ENCODE measurements around the gene PNPLA7.

Gene PNPLA7

GRCh38 chr9:137437691-137438590 lies 112.3 kb downstream of the PNPLA7 start:
- ATAC-seq (ENCODE audit: insufficient read depth, low read depth): no peak
- no peak overlapping the region for H3K4me2 ChIP-seq (ENCODE audit: insufficient read depth, low read length)
- DNase-seq: no peak
- no peaks in the 10 kb centered on the region for H3K9me3 ChIP-seq (ENCODE audit: insufficient read depth, low read length, severe bottlenecking)
- no peak overlapping the region for H3K9ac ChIP-seq (ENCODE audit: low read depth, low read length)
- H3K4me3 ChIP-seq (ENCODE audit: low read depth in 1 of 2, low read length in 2 of 2): no peak overlapping the region
- H3K4me1 ChIP-seq (ENCODE audit: insufficient read depth, low read length): no peaks in the 10 kb centered on the region
- H3K79me2 ChIP-seq (ENCODE audit: insufficient read depth, low read length): no peaks in the 10 kb centered on the region
- H3K27me3 ChIP-seq (ENCODE audit: insufficient read depth, low read length, poor library complexity): no peaks in the 10 kb centered on the region
- H3K27ac ChIP-seq (ENCODE audit: low read length): no peak overlapping the region
- H3K36me3 ChIP-seq (ENCODE audit: insufficient read depth, low read length): no peaks in the 10 kb centered on the region
- H4K20me1 ChIP-seq (ENCODE audit: insufficient read depth, low read length): peaks cover 7% of the 10 kb centered on the region; the same call in 1 of the 2 replicates
- H2AFZ ChIP-seq (ENCODE audit: low read depth, low read length): no peak overlapping the region
- TF ChIP-seq, protein P1, sequence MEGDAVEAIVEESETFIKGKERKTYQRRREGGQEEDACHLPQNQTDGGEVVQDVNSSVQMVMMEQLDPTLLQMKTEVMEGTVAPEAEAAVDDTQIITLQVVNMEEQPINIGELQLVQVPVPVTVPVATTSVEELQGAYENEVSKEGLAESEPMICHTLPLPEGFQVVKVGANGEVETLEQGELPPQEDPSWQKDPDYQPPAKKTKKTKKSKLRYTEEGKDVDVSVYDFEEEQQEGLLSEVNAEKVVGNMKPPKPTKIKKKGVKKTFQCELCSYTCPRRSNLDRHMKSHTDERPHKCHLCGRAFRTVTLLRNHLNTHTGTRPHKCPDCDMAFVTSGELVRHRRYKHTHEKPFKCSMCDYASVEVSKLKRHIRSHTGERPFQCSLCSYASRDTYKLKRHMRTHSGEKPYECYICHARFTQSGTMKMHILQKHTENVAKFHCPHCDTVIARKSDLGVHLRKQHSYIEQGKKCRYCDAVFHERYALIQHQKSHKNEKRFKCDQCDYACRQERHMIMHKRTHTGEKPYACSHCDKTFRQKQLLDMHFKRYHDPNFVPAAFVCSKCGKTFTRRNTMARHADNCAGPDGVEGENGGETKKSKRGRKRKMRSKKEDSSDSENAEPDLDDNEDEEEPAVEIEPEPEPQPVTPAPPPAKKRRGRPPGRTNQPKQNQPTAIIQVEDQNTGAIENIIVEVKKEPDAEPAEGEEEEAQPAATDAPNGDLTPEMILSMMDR (IDR thresholded peaks at IDR 0.05; ENCODE audit: borderline replicate concordance, extremely low read depth, low read length, poor library complexity, severe bottlenecking): no peak
- no peak for TF ChIP-seq EZH2 (IDR thresholded peaks at IDR 0.05; ENCODE audit: borderline replicate concordance, low read depth, low read length, severe bottlenecking)

DNA sequence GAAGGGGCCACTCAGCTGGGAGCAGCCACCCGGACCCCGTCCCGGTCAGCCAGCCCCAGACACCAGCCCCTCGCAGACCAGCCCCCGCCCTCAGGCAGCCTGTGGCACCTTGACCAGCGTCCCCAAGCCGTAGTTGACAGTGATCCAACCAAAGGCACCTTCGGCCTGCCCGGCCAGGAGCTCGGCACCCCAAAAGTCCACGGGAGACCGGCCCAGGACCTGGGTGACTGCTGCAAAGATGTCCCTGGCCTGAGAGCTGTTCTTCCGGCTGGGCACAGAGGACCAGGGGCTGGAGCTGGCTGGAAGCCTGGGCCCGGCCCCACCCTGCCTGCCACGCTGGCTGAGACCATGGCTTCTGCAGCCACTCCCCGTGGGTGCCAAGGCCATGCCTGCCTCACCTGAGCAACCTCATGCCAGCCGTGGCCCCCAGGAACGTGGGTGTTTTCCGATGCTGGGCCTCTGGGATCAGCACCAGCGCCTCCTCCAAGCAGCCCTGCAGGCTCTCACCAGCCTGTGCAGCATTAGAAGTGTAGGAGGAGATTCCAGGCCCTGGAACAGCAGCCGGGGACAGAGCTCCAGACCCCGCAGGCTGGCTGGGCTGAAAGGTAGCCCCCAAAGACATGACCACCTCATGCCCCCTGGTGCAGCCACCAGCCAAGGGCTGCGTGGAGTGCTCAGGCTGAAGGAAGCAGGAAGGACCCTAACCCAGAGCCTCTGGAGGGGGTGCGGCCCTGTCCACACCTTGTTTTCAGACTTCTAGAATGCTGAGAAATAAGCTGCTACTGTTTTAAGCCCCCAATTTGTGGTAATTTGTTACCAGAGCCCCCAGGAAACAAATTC lies 113.2 kb downstream of the PNPLA7 start:
- H3K4me1 ChIP-seq (ENCODE audit: insufficient read depth, low read length): no peaks in the 10 kb centered on the region
- TF ChIP-seq EZH2 (IDR thresholded peaks at IDR 0.05; ENCODE audit: borderline replicate concordance, low read depth, low read length, severe bottlenecking): no peak
- TF ChIP-seq, protein P1 (IDR thresholded peaks at IDR 0.05; ENCODE audit: borderline replicate concordance, extremely low read depth, low read length, poor library complexity, severe bottlenecking): no peak

GRCh38 chr9:137435980-137436760 lies 114.0 kb downstream of the PNPLA7 start:
- Histone ChIP-seq H3K4me2 (ENCODE audit: insufficient read depth, low read length) (no peak overlapping the region), H3K27me3 (ENCODE audit: insufficient read depth, low read length, poor library complexity) (no peaks in the 10 kb centered on the region)

More for the DNA sequence above, 113.2 kb downstream of the PNPLA7 start:
- Histone ChIP-seq H3K4me2 (ENCODE audit: insufficient read depth, low read length) (no peak overlapping the region), H3K4me3 (ENCODE audit: low read depth in 1 of 2, low read length in 2 of 2) (no peak overlapping the region), H3K9me3 (ENCODE audit: insufficient read depth, low read length, severe bottlenecking) (no peaks in the 10 kb centered on the region), H3K9ac (ENCODE audit: low read depth, low read length) (no peak overlapping the region), H2AFZ (ENCODE audit: low read depth, low read length) (no peak overlapping the region), H3K27ac (ENCODE audit: low read length) (no peak overlapping the region), H3K36me3 (ENCODE audit: insufficient read depth, low read length) (no peaks in the 10 kb centered on the region), H3K79me2 (ENCODE audit: insufficient read depth, low read length) (no peaks in the 10 kb centered on the region), H3K27me3 (ENCODE audit: insufficient read depth, low read length, poor library complexity) (no peaks in the 10 kb centered on the region), H4K20me1 (ENCODE audit: insufficient read depth, low read length) (peaks cover 7% of the 10 kb centered on the region; the same call in 1 of the 2 replicates)
- no peak for ATAC-seq (ENCODE audit: insufficient read depth, low read depth)
- no peak for DNase-seq

More at GRCh38 chr9:137435980-137436760, 114.0 kb downstream of the PNPLA7 start:
- H3K9me3 ChIP-seq (ENCODE audit: insufficient read depth, low read length, severe bottlenecking): no peaks in the 10 kb centered on the region
- DNase-seq: no peak
- H3K79me2 ChIP-seq (ENCODE audit: insufficient read depth, low read length): no peaks in the 10 kb centered on the region
- H2AFZ ChIP-seq (ENCODE audit: low read depth, low read length): no peak overlapping the region
- H3K36me3 ChIP-seq (ENCODE audit: insufficient read depth, low read length): no peaks in the 10 kb centered on the region
- no peak for ATAC-seq (ENCODE audit: insufficient read depth, low read depth)
- H3K4me1 ChIP-seq (ENCODE audit: insufficient read depth, low read length): no peaks in the 10 kb centered on the region
- no peak overlapping the region for H3K9ac ChIP-seq (ENCODE audit: low read depth, low read length)
- H3K27ac ChIP-seq (ENCODE audit: low read length): no peak overlapping the region
- peaks cover 7% of the 10 kb centered on the region; the same call in 1 of the 2 replicates for H4K20me1 ChIP-seq (ENCODE audit: insufficient read depth, low read length)
- no peak for TF ChIP-seq EZH2 (IDR thresholded peaks at IDR 0.05; ENCODE audit: borderline replicate concordance, low read depth, low read length, severe bottlenecking)
- TF ChIP-seq, protein P1 (IDR thresholded peaks at IDR 0.05; ENCODE audit: borderline replicate concordance, extremely low read depth, low read length, poor library complexity, severe bottlenecking): no peak
- H3K4me3 ChIP-seq (ENCODE audit: low read depth in 1 of 2, low read length in 2 of 2): no peak overlapping the region
